Neuronal stem cell (in vitro differentiated cells): Measurements from ENCODE around the gene POGZ.

Experiments used
- DNase-seq: peaks from one replicate; pipeline ENCODE4 v3.0.0-alpha.2; 2013; ENCODE audit warnings: low spot score
- H2AFZ ChIP-seq: one replicate; pipeline ENCODE4 v1.6.1; 2013; ENCODE audit warnings: mild to moderate bottlenecking, low read length, inconsistent platforms
- H2AK5ac ChIP-seq: 2 replicates; pipeline ENCODE4 v1.6.1; 2013; ENCODE audit warnings: low read depth, mild to moderate bottlenecking, inconsistent platforms, low read length, moderate library complexity, mixed read lengths
- H2BK120ac ChIP-seq: 2 replicates; pipeline ENCODE4 v1.6.1; 2013; ENCODE audit warnings: low read depth, mild to moderate bottlenecking, inconsistent platforms, low read length, moderate library complexity, mixed read lengths
- H2BK12ac ChIP-seq: one replicate; pipeline ENCODE4 v1.6.1; 2013; ENCODE audit warnings: low read length, inconsistent platforms
- H2BK15ac ChIP-seq: 2 replicates; pipeline ENCODE4 v1.6.1; 2013; ENCODE audit warnings: mild to moderate bottlenecking, low read length, inconsistent platforms, mixed read lengths
- H2BK5ac ChIP-seq: one replicate; pipeline ENCODE4 v1.6.1; 2013; ENCODE audit warnings: inconsistent platforms, mild to moderate bottlenecking, low read length, moderate library complexity
- H3K14ac ChIP-seq: one replicate; pipeline ENCODE4 v1.6.1; 2013; ENCODE audit warnings: low read length, inconsistent platforms
- H3K18ac ChIP-seq: 2 replicates; pipeline ENCODE4 v1.6.1; 2013; ENCODE audit warnings: low read length, inconsistent platforms
- H3K23ac ChIP-seq: 2 replicates; pipeline ENCODE4 v1.6.1; 2013; ENCODE audit warnings: low read depth, mild to moderate bottlenecking, mixed read lengths, low read length, inconsistent platforms; ENCODE audit not compliant: poor library complexity
- H3K27ac ChIP-seq: replicated peaks from 3 replicates; pipeline ENCODE4 v1.5.1; 2013; ENCODE audit warnings: low read length, inconsistent platforms
- H3K27me3 ChIP-seq, 3 experiments: 2 replicates each; pipeline ENCODE4 v1.6.1; 2013; ENCODE audit warnings: low read length in 3 of 3, mild to moderate bottlenecking in 2 of 3, inconsistent platforms in 1 of 3, low read depth in 1 of 3, mixed read lengths in 1 of 3, moderate library complexity in 1 of 3; ENCODE audit not compliant: control insufficient read depth in 3 of 3, insufficient read depth in 3 of 3
- H3K36me3 ChIP-seq, 2 donors: replicated peaks in 1 of 2; 2 replicates each; pipeline ENCODE4 v1.6.1; 2013; ENCODE audit warnings: low read length in 2 of 2; ENCODE audit not compliant: control insufficient read depth in 2 of 2, insufficient read depth in 2 of 2
- H3K4ac ChIP-seq: 2 replicates; pipeline ENCODE4 v1.6.1; 2013; ENCODE audit warnings: inconsistent platforms, mild to moderate bottlenecking, low read length, moderate library complexity
- H3K4me1 ChIP-seq, 2 donors: 1 replicate in 1 of 2; 2 replicates in 1 of 2; pipeline ENCODE4 v1.6.1; 2013; ENCODE audit warnings: low read length in 2 of 2, low read depth in 1 of 2; ENCODE audit not compliant: control insufficient read depth in 2 of 2, insufficient read depth in 1 of 2
- H3K4me2 ChIP-seq: one replicate; pipeline ENCODE4 v1.6.1; 2013; ENCODE audit warnings: mild to moderate bottlenecking, low read length, inconsistent platforms; ENCODE audit not compliant: insufficient read depth, poor library complexity, severe bottlenecking
- H3K4me3 ChIP-seq, 2 donors: 2 replicates each; pipeline ENCODE4 v1.5.1; 2013; ENCODE audit warnings: low read length in 2 of 2, mild to moderate bottlenecking in 2 of 2, inconsistent platforms in 1 of 2, moderate library complexity in 1 of 2
- H3K79me1 ChIP-seq: one replicate; pipeline ENCODE4 v1.6.1; 2013; ENCODE audit warnings: low read depth, mild to moderate bottlenecking, inconsistent platforms, low read length, moderate library complexity
- H3K9ac ChIP-seq: one replicate; pipeline ENCODE4 v1.6.1; 2013; ENCODE audit warnings: mild to moderate bottlenecking, low read depth, low read length, inconsistent platforms; ENCODE audit not compliant: poor library complexity
- H3K9me3 ChIP-seq, 2 donors: replicated peaks in 1 of 2; 2 replicates each; pipeline versions ENCODE3 to v1.6.1; 2013; ENCODE audit warnings: low read length in 2 of 2, mild to moderate bottlenecking in 2 of 2, inconsistent platforms in 1 of 2, low read depth in 1 of 2, mixed read lengths in 1 of 2, moderate library complexity in 1 of 2; ENCODE audit not compliant: control insufficient read depth in 2 of 2, insufficient read depth in 1 of 2
- H4K8ac ChIP-seq: one replicate; pipeline ENCODE4 v1.6.1; 2013; ENCODE audit warnings: low read depth, mild to moderate bottlenecking, inconsistent platforms, low read length, moderate library complexity
- H4K91ac ChIP-seq: one replicate; pipeline ENCODE4 v1.6.1; 2013; ENCODE audit warnings: low read length, low read depth, mild to moderate bottlenecking, inconsistent platforms; ENCODE audit not compliant: poor library complexity
- WGBS, 2 donors: extraction: QIAGEN DNeasy Blood & Tissue Kit; methylation state at CpG; one replicate each; pipeline ENCODE4 v1.1.7; 2013; ENCODE audit warnings: missing lambda C conversion rate in 2 of 2, mixed read lengths in 1 of 2; ENCODE audit not compliant: insufficient read length in 2 of 2, insufficient replicate concordance in 1 of 2; ENCODE audit errors: extremely low coverage in 2 of 2; 5-methylcytosine and 5-hydroxymethylcytosine counted together

Gene POGZ

GRCh38 chr1:151472856-151473731, 13.8 kb upstream of the POGZ start:
- no CpG with 5 or more reads among the region's 36 CpGs for WGBS, 2 donors
- H3K27me3 ChIP-seq: no peaks in the 10 kb centered on the region

GRCh38 chr1:151465026-151465425, 5.7 kb upstream of the POGZ start:
- no peak for DNase-seq
- H3K18ac ChIP-seq: no peak overlapping the region

More at GRCh38 chr1:151472856-151473731, 13.8 kb upstream of the POGZ start:
- H3K9me3 ChIP-seq: no peaks in the 10 kb centered on the region
- peak overlapping the region; percentile 76 for H3K9ac ChIP-seq
- no peak overlapping the region for H3K14ac ChIP-seq
- no peak overlapping the region for H3K4me2 ChIP-seq
- no peak overlapping the region for H3K27ac ChIP-seq
- H3K4me1 ChIP-seq: no peaks in the 10 kb centered on the region
- H2BK120ac ChIP-seq: no peak overlapping the region
- no peak overlapping the region for H3K23ac ChIP-seq
- peak overlapping the region in 1 of 2 donors; percentile 73 for H3K4me3 ChIP-seq
- H3K36me3 ChIP-seq: no peaks in the 10 kb centered on the region
- no peak overlapping the region for H2BK12ac ChIP-seq
- peak overlapping the region; percentile 89 for H3K18ac ChIP-seq
- no peak overlapping the region for H4K8ac ChIP-seq
- H3K79me1 ChIP-seq: no peaks in the 10 kb centered on the region
- H2AFZ ChIP-seq: peak overlapping the region; percentile 67
- peak; percentile 56 for DNase-seq
- H2BK15ac ChIP-seq: no peak overlapping the region
- H4K91ac ChIP-seq: no peak overlapping the region
- no peak overlapping the region for H2AK5ac ChIP-seq
- no peak overlapping the region for H2BK5ac ChIP-seq
- H3K4ac ChIP-seq: no peak overlapping the region

DNA sequence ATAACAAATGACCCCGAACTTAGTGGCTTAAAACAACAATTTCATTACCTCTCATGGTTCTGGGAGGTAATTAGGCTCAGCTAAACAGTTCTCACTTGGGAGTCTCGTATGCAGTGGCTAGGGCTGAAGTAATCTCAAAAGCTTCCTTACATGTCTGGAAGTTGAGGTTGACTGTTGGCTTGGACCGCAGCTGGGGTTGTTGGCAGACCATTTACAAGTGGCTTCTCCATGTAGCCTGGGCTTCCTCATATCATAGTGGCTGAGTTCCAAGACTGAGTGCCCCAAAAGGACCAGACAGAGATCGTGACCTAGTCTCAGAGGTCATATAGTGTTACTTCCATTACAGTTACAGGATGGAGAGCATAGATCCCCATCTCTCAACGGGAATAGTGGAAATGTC, 2.4 kb upstream of the POGZ start:
- no peak overlapping the region for H3K23ac ChIP-seq
- peaks cover 0 to 5% of the 10 kb centered on the region in 2 donors for H3K36me3 ChIP-seq
- H2AK5ac ChIP-seq: no peak overlapping the region
- H3K4me1 ChIP-seq: peaks cover 4 to 7% of the 10 kb centered on the region in 2 donors
- H2BK15ac ChIP-seq: no peak overlapping the region
- peaks cover 0 to 4% (median 0%) of the 10 kb centered on the region in 3 experiments for H3K27me3 ChIP-seq
- no peak overlapping the region for H3K27ac ChIP-seq
- no peak overlapping the region for H3K4ac ChIP-seq
- no peak overlapping the region for H3K4me3 ChIP-seq
- no peak overlapping the region for H3K18ac ChIP-seq
- no peak overlapping the region for H4K91ac ChIP-seq
- no peak overlapping the region for H2BK120ac ChIP-seq
- no peak overlapping the region for H3K4me2 ChIP-seq
- H3K79me1 ChIP-seq: no peaks in the 10 kb centered on the region
- no peak overlapping the region for H2AFZ ChIP-seq
- H3K9ac ChIP-seq: no peak overlapping the region
- no peak overlapping the region for H2BK12ac ChIP-seq
- no peaks in the 10 kb centered on the region for H3K9me3 ChIP-seq
- no peak overlapping the region for H4K8ac ChIP-seq
- H2BK5ac ChIP-seq: no peak overlapping the region
- no CpG with 5 or more reads among the region's 5 CpGs for WGBS, 2 donors
- DNase-seq: no peak
- no peak overlapping the region for H3K14ac ChIP-seq

More at GRCh38 chr1:151465026-151465425, 5.7 kb upstream of the POGZ start:
- Histone ChIP-seq H3K23ac (no peak overlapping the region), H3K9me3 (no peaks in the 10 kb centered on the region), H3K14ac (no peak overlapping the region), H3K4me3 (no peak overlapping the region), H4K8ac (no peak overlapping the region), H3K27me3 (peaks cover 0 to 4% (median 0%) of the 10 kb centered on the region in 3 experiments), H3K4me1 (no peaks in the 10 kb centered on the region), H2BK15ac (no peak overlapping the region), H3K36me3 (no peaks in the 10 kb centered on the region), H2AFZ (no peak overlapping the region), H3K27ac (no peak overlapping the region), H3K9ac (no peak overlapping the region), H3K4ac (no peak overlapping the region), H3K79me1 (no peaks in the 10 kb centered on the region), H2BK5ac (no peak overlapping the region), H4K91ac (no peak overlapping the region), H2AK5ac (no peak overlapping the region), H2BK12ac (no peak overlapping the region), H2BK120ac (no peak overlapping the region), H3K4me2 (no peak overlapping the region)
- whole genome bisulfite sequencing, 2 donors: no CpG with 5 or more reads among the region's 1 CpG

GRCh38 chr1:151458802-151459330, 428 bp downstream of the POGZ start:
- H3K79me1 ChIP-seq: no peaks in the 10 kb centered on the region
- H2BK5ac ChIP-seq: no peak overlapping the region
- peak overlapping the region; percentile 85 for H3K9ac ChIP-seq
- H3K27ac ChIP-seq: peak overlapping the region; percentile 90
- H4K8ac ChIP-seq: no peak overlapping the region
- no peak overlapping the region for H2BK120ac ChIP-seq
- H3K14ac ChIP-seq: no peak overlapping the region
- no CpG with 5 or more reads among the region's 77 CpGs for WGBS, 2 donors
- peaks cover 0 to 15% of the 10 kb centered on the region in 2 donors for H3K36me3 ChIP-seq
- H4K91ac ChIP-seq: no peak overlapping the region
- peak; percentile 57 for DNase-seq
- peaks cover 4 to 7% of the 10 kb centered on the region in 2 donors for H3K4me1 ChIP-seq
- H3K27me3 ChIP-seq: peaks cover 0 to 4% (median 0%) of the 10 kb centered on the region in 3 experiments
- H3K23ac ChIP-seq: no peak overlapping the region
- no peak overlapping the region for H3K4ac ChIP-seq
- peak overlapping the region; percentile 49 for H2AFZ ChIP-seq
- no peak overlapping the region for H2BK15ac ChIP-seq
- peak overlapping the region; percentile 97 for H3K18ac ChIP-seq
- H3K4me2 ChIP-seq: no peak overlapping the region
- peak overlapping the region; percentile 95 to 96 for H3K4me3 ChIP-seq
- H2AK5ac ChIP-seq: no peak overlapping the region
- H2BK12ac ChIP-seq: no peak overlapping the region
- H3K9me3 ChIP-seq: no peaks in the 10 kb centered on the region
